Kidney (tissue), 14 donors: ENCODE data around the gene MPDZ. TPM values are rescaled to one million over a fixed set of nuclear protein-coding genes. Genes with fewer than 3 reads are reported as not detected.

Experiments used
- DNase-seq, 5 donors: peaks; one replicate each; pipeline ENCODE4 v3.0.0-alpha.2; 2013 to 2020
- FAIRE-seq: peaks from 2 replicates; lab custom pipeline; 2012; peaks lifted over from hg19 to GRCh38; lab: Jason Lieb, UNC
- H3K27ac ChIP-seq, 2 donors: one replicate each; pipeline ENCODE4 v1.7.0; 2013; ENCODE audit warnings: low read depth in 2 of 2, low read length in 2 of 2, inconsistent platforms in 1 of 2
- H3K27me3 ChIP-seq: one replicate; pipeline ENCODE4 v1.7.1; 2013; ENCODE audit warnings: low read length, inconsistent platforms; ENCODE audit not compliant: control insufficient read depth, insufficient read depth
- H3K36me3 ChIP-seq, 3 donors: one replicate each; pipeline versions ENCODE4 v1.7.0 to v1.7.1; 2013; ENCODE audit warnings: low read length in 3 of 3, control low read depth in 1 of 3, inconsistent platforms in 1 of 3; ENCODE audit not compliant: insufficient read depth in 3 of 3, control insufficient read depth in 2 of 3
- H3K4me1 ChIP-seq, 3 donors: one replicate each; pipeline versions ENCODE4 v1.7.0 to v1.7.1; 2013; ENCODE audit warnings: low read length in 3 of 3, inconsistent platforms in 1 of 3, low read depth in 1 of 3; ENCODE audit not compliant: control insufficient read depth in 2 of 3, insufficient read depth in 2 of 3
- H3K4me3 ChIP-seq, 3 donors: one replicate each; pipeline versions ENCODE4 v1.7.0 to v1.8.1; 2013; ENCODE audit warnings: low read length in 3 of 3, control low read depth in 1 of 3, inconsistent platforms in 1 of 3
- H3K9ac ChIP-seq, 3 donors: one replicate each; pipeline versions ENCODE4 v1.7.0 to v1.7.1; 2013; ENCODE audit warnings: low read length in 3 of 3, control low read depth in 1 of 3, inconsistent platforms in 1 of 3
- H3K9me3 ChIP-seq, 3 donors: one replicate each; pipeline versions ENCODE4 v1.7.0 to v1.7.1; 2013; ENCODE audit warnings: low read length in 3 of 3, control low read depth in 1 of 3, inconsistent platforms in 1 of 3; ENCODE audit not compliant: control insufficient read depth in 2 of 3, insufficient read depth in 1 of 3
- intact Hi-C: fragments of 100-400 bp; cut with DNase I; formaldehyde crosslinking; loops from one replicate; pipeline ENCODE4 v1.11.1; 2022
- polyA plus RNA-seq: library from polyadenylated mRNA; stranded (reverse); fragments of 350-450 nt; fragmentation: Illumina TruSeq; extraction: RNeasy Lipid Tissue Mini Kit (QIAGEN cat#74804); gene quantifications from one replicate; pipeline ENCODE4 v1.2.3, GENCODE V29; 2014; ENCODE audit warnings: low read depth, low replicate concordance; ENCODE audit not compliant: insufficient read depth
- total RNA-seq: library from RNA; stranded (reverse); fragmentation: NEBNext Ultra II Directional; extraction: Animal tissue kit (Norgen Biotek cat#: 25700); gene quantifications from one replicate; pipeline ENCODE4 v1.2.1, GENCODE V29; 2021
- TF ChIP-seq, protein P1 (sequence below): IDR thresholded peaks from 3 replicates; pipeline ENCODE4 v1.5.1; 2012; ENCODE audit warnings: mild to moderate bottlenecking, moderate library complexity, borderline replicate concordance; ENCODE audit not compliant: insufficient read depth; ENCODE audit errors: extremely low read depth
- donor health status: control.
- donor health status: control.
- donor health status: control.
- donor health status: control.
- donor health status: control.
- donor health status: DM: yes; HTN: yes; CAD: no.
- donor health status: Normal renal cell carcinoma (clear cell type).

The MPDZ gene
- total and polyA plus RNA-seq, 2 donors from 2014 or later = 18.5 to 25.1 TPM

DNA sequence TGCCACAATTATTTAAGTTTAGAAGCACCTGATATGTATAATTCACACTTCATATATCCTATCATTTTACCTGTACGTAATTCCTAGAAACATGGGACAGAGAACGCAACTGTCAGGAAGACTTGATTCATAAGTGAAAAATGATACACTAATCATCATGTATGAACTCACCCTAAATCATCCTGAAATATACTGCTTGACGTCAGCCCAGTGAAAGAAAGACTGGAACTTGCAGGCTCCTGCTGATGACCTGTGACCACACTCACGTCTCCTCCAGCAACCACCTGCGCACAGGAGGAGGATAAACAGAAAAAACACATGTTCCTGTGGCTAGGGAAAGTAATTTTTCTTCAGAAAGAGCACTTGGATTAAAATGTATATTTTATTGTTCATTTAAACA, 169.7 kb downstream of the MPDZ start:
- Histone ChIP-seq H3K27ac (no peak overlapping the region), H3K9me3 (no peaks in the 10 kb centered on the region), H3K27me3 (no peaks in the 10 kb centered on the region), H3K9ac (no peak overlapping the region), H3K4me1 (peaks cover 0 to 10% (median 0%) of the 10 kb centered on the region in 3 donors), H3K4me3 (no peak overlapping the region), H3K36me3 (peaks cover 0 to 8% (median 4%) of the 10 kb centered on the region in 3 donors)
- TF ChIP-seq, protein P1, sequence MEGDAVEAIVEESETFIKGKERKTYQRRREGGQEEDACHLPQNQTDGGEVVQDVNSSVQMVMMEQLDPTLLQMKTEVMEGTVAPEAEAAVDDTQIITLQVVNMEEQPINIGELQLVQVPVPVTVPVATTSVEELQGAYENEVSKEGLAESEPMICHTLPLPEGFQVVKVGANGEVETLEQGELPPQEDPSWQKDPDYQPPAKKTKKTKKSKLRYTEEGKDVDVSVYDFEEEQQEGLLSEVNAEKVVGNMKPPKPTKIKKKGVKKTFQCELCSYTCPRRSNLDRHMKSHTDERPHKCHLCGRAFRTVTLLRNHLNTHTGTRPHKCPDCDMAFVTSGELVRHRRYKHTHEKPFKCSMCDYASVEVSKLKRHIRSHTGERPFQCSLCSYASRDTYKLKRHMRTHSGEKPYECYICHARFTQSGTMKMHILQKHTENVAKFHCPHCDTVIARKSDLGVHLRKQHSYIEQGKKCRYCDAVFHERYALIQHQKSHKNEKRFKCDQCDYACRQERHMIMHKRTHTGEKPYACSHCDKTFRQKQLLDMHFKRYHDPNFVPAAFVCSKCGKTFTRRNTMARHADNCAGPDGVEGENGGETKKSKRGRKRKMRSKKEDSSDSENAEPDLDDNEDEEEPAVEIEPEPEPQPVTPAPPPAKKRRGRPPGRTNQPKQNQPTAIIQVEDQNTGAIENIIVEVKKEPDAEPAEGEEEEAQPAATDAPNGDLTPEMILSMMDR = no peak
- DNase-seq (no peak), FAIRE-seq (no peak)
- intact Hi-C loops = no loop called here

DNA sequence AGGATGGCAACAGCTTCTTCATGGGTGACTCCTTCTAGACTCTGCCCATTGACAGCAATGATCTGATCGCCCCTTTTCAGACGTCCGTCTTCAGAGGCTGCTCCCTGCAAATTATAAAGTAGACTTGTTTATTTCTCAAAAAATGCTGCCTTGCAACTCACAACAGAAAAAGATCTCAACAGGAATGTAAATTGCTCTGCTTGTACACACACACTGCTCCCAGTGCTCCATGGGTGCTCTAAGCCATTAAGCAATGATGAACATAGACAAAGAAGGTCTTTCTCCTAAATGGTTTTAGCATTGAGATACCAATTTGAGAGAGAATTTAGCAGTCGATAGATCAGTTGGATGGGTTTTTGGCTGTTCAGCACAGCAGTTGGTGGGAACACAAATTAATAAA, 172.5 kb downstream of the MPDZ start:
- no peak for FAIRE-seq
- TF ChIP-seq, protein P1 = no peak
- H3K4me1 ChIP-seq = peaks cover 0 to 16% (median 0%) of the 10 kb centered on the region in 3 donors
- DNase-seq = no peak
- no peak overlapping the region for H3K27ac ChIP-seq
- H3K27me3 ChIP-seq = no peaks in the 10 kb centered on the region
- peaks cover 0 to 8% (median 4%) of the 10 kb centered on the region in 3 donors for H3K36me3 ChIP-seq
- H3K9ac ChIP-seq = no peak overlapping the region
- intact Hi-C loops = no loop called here
- no peak overlapping the region for H3K4me3 ChIP-seq
- no peaks in the 10 kb centered on the region for H3K9me3 ChIP-seq

DNA sequence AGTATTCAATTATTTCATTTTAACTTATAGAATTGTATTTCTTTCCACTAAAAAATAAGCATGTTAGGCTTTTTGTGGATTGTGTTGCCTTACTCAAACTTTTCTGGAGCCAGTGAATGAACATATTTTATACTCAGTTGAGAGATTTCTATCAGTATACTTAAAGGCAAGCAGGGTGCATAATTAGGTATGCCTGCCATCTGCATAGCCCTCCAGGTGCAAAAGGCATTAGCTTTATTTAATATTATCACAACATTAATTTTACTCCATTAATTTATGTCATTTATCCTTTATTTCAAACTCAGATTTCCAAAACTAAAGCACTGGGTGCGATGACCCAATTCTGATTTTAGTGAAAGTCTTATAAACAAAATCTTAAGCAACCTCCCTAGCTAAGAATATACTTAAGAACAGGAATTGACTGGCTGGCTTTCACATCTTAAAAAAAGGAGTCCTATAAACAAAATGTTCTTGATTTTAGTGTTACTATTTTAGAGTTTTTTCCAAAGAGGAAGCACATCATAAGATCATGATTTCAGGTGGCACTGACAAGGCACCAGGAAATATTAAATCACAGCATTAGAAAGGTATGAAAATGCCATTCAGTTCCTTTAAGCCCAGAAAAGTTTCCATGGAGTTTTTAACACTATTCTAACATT, 178.4 kb downstream of the MPDZ start:
- TF ChIP-seq, protein P1 = no peak
- DNase-seq (no peak), FAIRE-seq (no peak)
- Histone ChIP-seq H3K27ac (no peak overlapping the region), H3K36me3 (no peaks in the 10 kb centered on the region), H3K27me3 (no peaks in the 10 kb centered on the region), H3K9me3 (no peaks in the 10 kb centered on the region), H3K4me1 (peaks cover 0 to 7% (median 0%) of the 10 kb centered on the region in 3 donors), H3K9ac (no peak overlapping the region), H3K4me3 (no peak overlapping the region)
- intact Hi-C loops = no loop called here
